Right lobe of liver (tissue), 4 donors: ENCODE results near the gene PLEKHG3.

Experiments used
- CTCF ChIP-seq, 4 donors: fragments of 200-600 bp in 3 of 4; fragments of 450-650 bp in 1 of 4; IDR thresholded peaks; one replicate each; pipeline versions ENCODE4 v1.5.1 to v1.8.0; 2016 to 2022; ENCODE audit warnings: antibody characterized with exemption in 4 of 4, mild to moderate bottlenecking in 2 of 4
- POLR2A ChIP-seq: fragments of 450-650 bp; IDR thresholded peaks from one replicate; pipeline ENCODE4 v1.6.1; 2017; ENCODE audit warnings: antibody characterized with exemption, mild to moderate bottlenecking
- donor health status: DM: no; HTN: no; CAD: no.
- donor health status: DM: no; HTN: no; CAD: no.
- donor health status: DM: no; HTN: yes; CAD: no.

GRCh38 chr14:64741200-64741599 lies 37.0 kb downstream of the PLEKHG3 start:
- TF ChIP-seq POLR2A (no peak), CTCF (IDR thresholded peaks at IDR 0.05) (no peak)
